ENCODE data around the gene STX16.

The STX16 gene

GRCh38 chr20:58706975-58707681 is 56.0 kb downstream of the STX16 start:
- WGBS (ENCODE audit: extremely low coverage, insufficient coverage, low lambda C conversion rate), result no CpG with 5 or more reads among the region's 23 CpGs

GRCh38 chr20:58707770-58708169 is 56.7 kb downstream of the STX16 start:
- H3K23ac ChIP-seq (ENCODE audit: low read length), result no peak overlapping the region
- H3K79me2 ChIP-seq (ENCODE audit: control insufficient read depth, insufficient read depth, low read length), result no peaks in the 10 kb centered on the region
- no CpG with 5 or more reads among the region's 10 CpGs for WGBS (ENCODE audit: extremely low coverage, insufficient coverage, low lambda C conversion rate)
- H4K5ac ChIP-seq (ENCODE audit: low read length), result no peak overlapping the region
- no peak overlapping the region for H2BK15ac ChIP-seq (replicated peaks; ENCODE audit: low read depth)
- H4K8ac ChIP-seq (ENCODE audit: low read depth, low read length), result no peak overlapping the region
- no peaks in the 10 kb centered on the region for H3K79me1 ChIP-seq (ENCODE audit: low read length)
- no peak overlapping the region for H2BK5ac ChIP-seq (ENCODE audit: low read length)
- no peak overlapping the region for H3K4me2 ChIP-seq (ENCODE audit: low read length)
- H3K27me3 ChIP-seq (ENCODE audit: insufficient read depth, low read length, poor library complexity), result no peaks in the 10 kb centered on the region
- no peak overlapping the region for H3K27ac ChIP-seq (ENCODE audit: low read depth, low read length)
- H3K36me3 ChIP-seq (ENCODE audit: control insufficient read depth, insufficient read depth, low read length), result no peaks in the 10 kb centered on the region
- H3K56ac ChIP-seq (ENCODE audit: low read length), result no peak overlapping the region
- DNase-seq, result no peak
- H3K4me3 ChIP-seq (ENCODE audit: low read length), result no peak overlapping the region
- no peak overlapping the region for H2AK5ac ChIP-seq (ENCODE audit: low read length)
- no peak overlapping the region for H3K18ac ChIP-seq (ENCODE audit: low read length)
- no peak overlapping the region for H3K9ac ChIP-seq (ENCODE audit: low read length)
- no peak overlapping the region for H3K4ac ChIP-seq (ENCODE audit: low read depth, low read length)
- no peaks in the 10 kb centered on the region for H3K4me1 ChIP-seq (ENCODE audit: control insufficient read depth, low read depth, low read length)
- H2BK120ac ChIP-seq (ENCODE audit: low read depth, low read length), result no peak overlapping the region

More at GRCh38 chr20:58706975-58707681, 56.0 kb downstream of the STX16 start:
- H3K79me1 ChIP-seq (ENCODE audit: low read length), result no peaks in the 10 kb centered on the region
- no peaks in the 10 kb centered on the region for H3K4me1 ChIP-seq (ENCODE audit: control insufficient read depth, low read depth, low read length)
- no peak overlapping the region for H3K56ac ChIP-seq (ENCODE audit: low read length)
- H3K27me3 ChIP-seq (ENCODE audit: insufficient read depth, low read length, poor library complexity), result no peaks in the 10 kb centered on the region
- H2BK120ac ChIP-seq (ENCODE audit: low read depth, low read length), result no peak overlapping the region
- no peak overlapping the region for H4K5ac ChIP-seq (ENCODE audit: low read length)
- H4K8ac ChIP-seq (ENCODE audit: low read depth, low read length), result no peak overlapping the region
- H3K18ac ChIP-seq (ENCODE audit: low read length), result no peak overlapping the region
- H2BK15ac ChIP-seq (replicated peaks; ENCODE audit: low read depth), result no peak overlapping the region
- H3K9ac ChIP-seq (ENCODE audit: low read length), result no peak overlapping the region
- DNase-seq, result no peak
- no peak overlapping the region for H3K4me3 ChIP-seq (ENCODE audit: low read length)
- no peak overlapping the region for H2BK5ac ChIP-seq (ENCODE audit: low read length)
- H3K79me2 ChIP-seq (ENCODE audit: control insufficient read depth, insufficient read depth, low read length), result no peaks in the 10 kb centered on the region
- H3K4ac ChIP-seq (ENCODE audit: low read depth, low read length), result no peak overlapping the region
- H3K36me3 ChIP-seq (ENCODE audit: control insufficient read depth, insufficient read depth, low read length), result no peaks in the 10 kb centered on the region
- H3K27ac ChIP-seq (ENCODE audit: low read depth, low read length), result no peak overlapping the region
- H2AK5ac ChIP-seq (ENCODE audit: low read length), result no peak overlapping the region
- H3K4me2 ChIP-seq (ENCODE audit: low read length), result no peak overlapping the region
- no peak overlapping the region for H3K23ac ChIP-seq (ENCODE audit: low read length)

- Histone ChIP-seq H4K8ac (ENCODE audit: low read depth, low read length) (no peak overlapping the region), H3K36me3 (ENCODE audit: control insufficient read depth, insufficient read depth, low read length) (no peaks in the 10 kb centered on the region), H3K27ac (ENCODE audit: low read depth, low read length) (no peak overlapping the region), H3K4me1 (ENCODE audit: control insufficient read depth, low read depth, low read length) (no peaks in the 10 kb centered on the region), H3K18ac (ENCODE audit: low read length) (no peak overlapping the region), H2AK5ac (ENCODE audit: low read length) (no peak overlapping the region), H2BK5ac (ENCODE audit: low read length) (no peak overlapping the region), H3K79me1 (ENCODE audit: low read length) (no peaks in the 10 kb centered on the region), H3K9ac (ENCODE audit: low read length) (no peak overlapping the region), H2BK15ac (replicated peaks; ENCODE audit: low read depth) (no peak overlapping the region), H3K56ac (ENCODE audit: low read length) (no peak overlapping the region), H3K4me2 (ENCODE audit: low read length) (no peak overlapping the region), H3K23ac (ENCODE audit: low read length) (no peak overlapping the region), H3K4me3 (ENCODE audit: low read length) (no peak overlapping the region), H4K5ac (ENCODE audit: low read length) (no peak overlapping the region), H3K4ac (ENCODE audit: low read depth, low read length) (no peak overlapping the region), H2BK120ac (ENCODE audit: low read depth, low read length) (no peak overlapping the region), H3K27me3 (ENCODE audit: insufficient read depth, low read length, poor library complexity) (no peaks in the 10 kb centered on the region), H3K79me2 (ENCODE audit: control insufficient read depth, insufficient read depth, low read length) (no peaks in the 10 kb centered on the region)
- WGBS (ENCODE audit: extremely low coverage, insufficient coverage, low lambda C conversion rate), result no CpG with 5 or more reads among the region's 28 CpGs
- DNase-seq, result no peak
Measured at GRCh38 chr20:58708246-58708931, 57.3 kb downstream of the STX16 start.

GRCh38 chr20:58709013-58709702 is 58.1 kb downstream of the STX16 start:
- Histone ChIP-seq H4K5ac (ENCODE audit: low read length) (no peak overlapping the region), H3K9ac (ENCODE audit: low read length) (no peak overlapping the region), H3K27me3 (ENCODE audit: insufficient read depth, low read length, poor library complexity) (no peaks in the 10 kb centered on the region), H2AK5ac (ENCODE audit: low read length) (no peak overlapping the region), H2BK15ac (replicated peaks; ENCODE audit: low read depth) (no peak overlapping the region), H3K4me3 (ENCODE audit: low read length) (no peak overlapping the region), H3K36me3 (ENCODE audit: control insufficient read depth, insufficient read depth, low read length) (no peaks in the 10 kb centered on the region), H3K79me2 (ENCODE audit: control insufficient read depth, insufficient read depth, low read length) (no peaks in the 10 kb centered on the region), H4K8ac (ENCODE audit: low read depth, low read length) (no peak overlapping the region), H2BK5ac (ENCODE audit: low read length) (no peak overlapping the region), H2BK120ac (ENCODE audit: low read depth, low read length) (no peak overlapping the region), H3K4me2 (ENCODE audit: low read length) (no peak overlapping the region), H3K79me1 (ENCODE audit: low read length) (no peaks in the 10 kb centered on the region), H3K27ac (ENCODE audit: low read depth, low read length) (no peak overlapping the region), H3K4ac (ENCODE audit: low read depth, low read length) (no peak overlapping the region), H3K4me1 (ENCODE audit: control insufficient read depth, low read depth, low read length) (no peaks in the 10 kb centered on the region), H3K23ac (ENCODE audit: low read length) (no peak overlapping the region), H3K56ac (ENCODE audit: low read length) (no peak overlapping the region), H3K18ac (ENCODE audit: low read length) (no peak overlapping the region)
- WGBS (ENCODE audit: extremely low coverage, insufficient coverage, low lambda C conversion rate), result no CpG with 5 or more reads among the region's 9 CpGs
- no peak for DNase-seq

- no peak overlapping the region for H3K4me2 ChIP-seq (ENCODE audit: low read length)
- H3K9ac ChIP-seq (ENCODE audit: low read length), result no peak overlapping the region
- WGBS (ENCODE audit: extremely low coverage, insufficient coverage, low lambda C conversion rate), result no CpG with 5 or more reads among the region's 4 CpGs
- no peak overlapping the region for H3K23ac ChIP-seq (ENCODE audit: low read length)
- H2AK5ac ChIP-seq (ENCODE audit: low read length), result no peak overlapping the region
- no peak overlapping the region for H2BK15ac ChIP-seq (replicated peaks; ENCODE audit: low read depth)
- no peak overlapping the region for H3K27ac ChIP-seq (ENCODE audit: low read depth, low read length)
- H3K56ac ChIP-seq (ENCODE audit: low read length), result no peak overlapping the region
- no peak overlapping the region for H4K8ac ChIP-seq (ENCODE audit: low read depth, low read length)
- no peaks in the 10 kb centered on the region for H3K27me3 ChIP-seq (ENCODE audit: insufficient read depth, low read length, poor library complexity)
- no peak overlapping the region for H2BK5ac ChIP-seq (ENCODE audit: low read length)
- no peaks in the 10 kb centered on the region for H3K79me2 ChIP-seq (ENCODE audit: control insufficient read depth, insufficient read depth, low read length)
- no peaks in the 10 kb centered on the region for H3K36me3 ChIP-seq (ENCODE audit: control insufficient read depth, insufficient read depth, low read length)
- no peaks in the 10 kb centered on the region for H3K79me1 ChIP-seq (ENCODE audit: low read length)
- H2BK120ac ChIP-seq (ENCODE audit: low read depth, low read length), result no peak overlapping the region
- DNase-seq, result no peak
- no peak overlapping the region for H4K5ac ChIP-seq (ENCODE audit: low read length)
- no peak overlapping the region for H3K18ac ChIP-seq (ENCODE audit: low read length)
- no peak overlapping the region for H3K4me3 ChIP-seq (ENCODE audit: low read length)
- no peaks in the 10 kb centered on the region for H3K4me1 ChIP-seq (ENCODE audit: control insufficient read depth, low read depth, low read length)
- H3K4ac ChIP-seq (ENCODE audit: low read depth, low read length), result no peak overlapping the region
Measured at GRCh38 chr20:58709703-58710039, 58.6 kb downstream of the STX16 start.

Data from mesendoderm (in vitro differentiated cells).